Nephron (organoid): ENCODE measurements around the gene GNAT2.
A peak's percentile ranks its signal among the peaks of the same experiment; 100 is the strongest.

Experiments
- H3K27ac Mint-ChIP-seq, 3 experiments: 2 replicates each; pipeline ENCODE4 v1.8.0; 2020; ENCODE audit warnings: mixed read lengths in 3 of 3, mild to moderate bottlenecking in 2 of 3, moderate library complexity in 1 of 3
- H3K27me3 Mint-ChIP-seq: 2 replicates; pipeline ENCODE4 v1.8.0; 2021; ENCODE audit warnings: low read depth, mild to moderate bottlenecking, moderate library complexity, mixed read lengths
- H3K36me3 Mint-ChIP-seq: 2 replicates; pipeline ENCODE4 v1.8.0; 2020; ENCODE audit warnings: low read depth, mixed read lengths
- H3K4me1 Mint-ChIP-seq: 2 replicates; pipeline ENCODE4 v1.8.0; 2020; ENCODE audit warnings: mixed read lengths
- H3K4me3 Mint-ChIP-seq, 3 experiments: 2 replicates each; pipeline ENCODE4 v1.8.0; 2020; ENCODE audit warnings: mild to moderate bottlenecking in 3 of 3, mixed read lengths in 3 of 3, moderate library complexity in 2 of 3
- H3K9me3 Mint-ChIP-seq: 2 replicates; pipeline ENCODE4 v1.8.0; 2020; ENCODE audit warnings: mixed read lengths
- TF ChIP-seq, protein P1 (sequence below), 3 experiments: fragments of 200-600 bp; sonication (generic); IDR thresholded peaks; one replicate each; pipeline ENCODE4 v1.5.0; 2021; ENCODE audit warnings: antibody characterized with exemption in 3 of 3; ENCODE audit not compliant: unreplicated experiment in 3 of 3

Gene GNAT2

DNA sequence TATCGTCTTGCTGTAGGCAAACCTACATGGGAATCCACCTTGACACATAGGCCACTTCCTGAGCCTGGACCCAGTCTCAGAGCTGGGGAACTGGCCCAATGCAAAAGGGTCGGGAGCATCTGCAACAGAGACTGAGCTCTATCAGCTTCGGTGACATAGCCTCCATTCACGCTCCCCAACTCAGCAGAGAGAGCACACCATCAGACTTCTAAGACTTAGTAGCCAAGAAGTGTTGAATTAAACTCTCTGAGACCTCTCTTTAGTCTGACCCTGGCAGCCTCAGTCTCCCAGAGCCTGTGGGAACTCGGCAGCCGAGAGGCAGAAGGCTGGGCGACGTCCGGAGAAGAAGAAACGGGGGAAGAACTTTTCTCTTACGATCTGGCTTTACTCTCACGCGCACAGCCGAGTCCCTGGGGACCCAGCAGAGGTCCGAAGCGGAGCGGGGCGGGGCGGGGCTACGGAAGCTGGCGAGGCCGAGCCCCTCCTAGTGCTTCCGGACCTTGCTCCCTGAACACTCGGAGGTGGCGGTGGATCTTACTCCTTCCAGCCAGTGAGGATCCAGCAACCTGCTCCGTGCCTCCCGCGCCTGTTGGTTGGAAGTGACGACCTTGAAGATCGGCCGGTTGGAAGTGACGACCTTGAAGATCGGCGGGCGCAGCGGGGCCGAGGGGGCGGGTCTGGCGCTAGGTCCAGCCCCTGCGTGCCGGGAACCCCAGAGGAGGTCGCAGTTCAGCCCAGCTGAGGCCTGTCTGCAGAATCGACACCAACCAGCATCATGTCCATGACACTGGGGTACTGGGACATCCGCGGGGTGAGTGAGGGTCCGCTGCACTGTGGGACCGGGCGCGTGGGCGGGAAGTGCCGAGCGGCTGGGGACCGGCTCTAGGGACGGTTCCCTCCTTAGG, 36.5 kb upstream of the GNAT2 start, which contains the start of gene GSTM4:
GSTM4 (plus strand) TSS at position 485 of the 905 bp plus-strand sequence; CDS start at position 776, 291 bp downstream.
- Mint-ChIP-seq H3K36me3 (peaks cover 12% of the 10 kb centered on the region), H3K27ac (peak within 1 kb of the TSS; percentile 71 to 95 (median 87)), H3K4me1 (peaks cover 42% of the 10 kb centered on the region), H3K4me3 (peak within 1 kb of the TSS; percentile 94 to 96 (median 95)), H3K27me3 (peaks cover 21% of the 10 kb centered on the region), H3K9me3 (no peaks in the 10 kb centered on the region)
- TF ChIP-seq, protein P1, sequence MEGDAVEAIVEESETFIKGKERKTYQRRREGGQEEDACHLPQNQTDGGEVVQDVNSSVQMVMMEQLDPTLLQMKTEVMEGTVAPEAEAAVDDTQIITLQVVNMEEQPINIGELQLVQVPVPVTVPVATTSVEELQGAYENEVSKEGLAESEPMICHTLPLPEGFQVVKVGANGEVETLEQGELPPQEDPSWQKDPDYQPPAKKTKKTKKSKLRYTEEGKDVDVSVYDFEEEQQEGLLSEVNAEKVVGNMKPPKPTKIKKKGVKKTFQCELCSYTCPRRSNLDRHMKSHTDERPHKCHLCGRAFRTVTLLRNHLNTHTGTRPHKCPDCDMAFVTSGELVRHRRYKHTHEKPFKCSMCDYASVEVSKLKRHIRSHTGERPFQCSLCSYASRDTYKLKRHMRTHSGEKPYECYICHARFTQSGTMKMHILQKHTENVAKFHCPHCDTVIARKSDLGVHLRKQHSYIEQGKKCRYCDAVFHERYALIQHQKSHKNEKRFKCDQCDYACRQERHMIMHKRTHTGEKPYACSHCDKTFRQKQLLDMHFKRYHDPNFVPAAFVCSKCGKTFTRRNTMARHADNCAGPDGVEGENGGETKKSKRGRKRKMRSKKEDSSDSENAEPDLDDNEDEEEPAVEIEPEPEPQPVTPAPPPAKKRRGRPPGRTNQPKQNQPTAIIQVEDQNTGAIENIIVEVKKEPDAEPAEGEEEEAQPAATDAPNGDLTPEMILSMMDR (IDR thresholded peaks at IDR 0.05; ENCODE audit: unreplicated experiment in 3 of 3), result no peak

DNA sequence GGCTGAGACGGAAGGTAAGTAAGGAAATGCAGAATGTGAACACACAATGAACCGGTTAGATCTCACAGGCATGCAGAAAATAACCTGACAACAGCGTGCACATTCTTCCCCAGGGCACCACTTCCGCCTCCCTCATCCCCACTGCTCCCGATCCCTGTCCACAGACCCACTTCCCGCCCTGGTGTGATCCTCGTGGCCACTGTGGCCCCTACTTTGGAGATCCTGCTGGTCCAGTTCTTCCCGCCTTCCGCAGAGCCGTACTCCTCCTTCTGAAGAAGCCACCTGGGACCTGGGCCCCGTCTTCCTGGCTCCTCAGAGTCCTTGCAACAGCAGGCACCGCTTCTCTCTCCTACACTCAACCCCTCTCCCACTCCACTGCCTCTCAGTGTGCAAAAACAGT, 35.1 kb upstream of the GNAT2 start:
- TF ChIP-seq, protein P1 (IDR thresholded peaks at IDR 0.05; ENCODE audit: unreplicated experiment in 3 of 3), result no peak
- Mint-ChIP-seq H3K4me3 (peak overlapping the region; percentile 67 to 95 (median 71)), H3K27ac (peak overlapping the region in 1 of 3 experiments; percentile 17), H3K36me3 (peaks cover 4% of the 10 kb centered on the region), H3K4me1 (peaks cover 34% of the 10 kb centered on the region), H3K27me3 (peaks cover 25% of the 10 kb centered on the region), H3K9me3 (no peaks in the 10 kb centered on the region)

DNA sequence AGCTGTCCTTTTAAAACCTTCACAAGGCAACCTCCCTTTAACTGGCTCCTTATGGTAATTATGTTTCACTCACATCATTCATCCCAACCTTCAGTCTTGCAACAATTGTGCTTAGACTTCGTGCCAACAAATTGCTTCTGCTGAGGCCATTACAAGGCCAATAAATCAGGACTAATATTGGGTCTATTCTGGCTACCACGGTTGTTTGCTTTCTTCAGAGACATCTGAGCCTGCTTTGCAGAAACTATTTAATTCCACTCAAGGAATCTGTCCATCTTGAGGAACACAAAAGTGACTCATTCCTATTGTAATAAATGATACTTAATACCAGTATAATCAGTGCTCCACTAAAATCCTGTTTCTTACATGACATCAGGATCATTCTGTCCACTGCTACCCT, 33.9 kb upstream of the GNAT2 start:
- Mint-ChIP-seq H3K36me3 (no peaks in the 10 kb centered on the region), H3K4me3 (peak overlapping the region; percentile 61 to 77 (median 70)), H3K27me3 (peaks cover 25% of the 10 kb centered on the region), H3K9me3 (no peaks in the 10 kb centered on the region), H3K27ac (peak overlapping the region in 1 of 3 experiments; percentile 22), H3K4me1 (peaks cover 33% of the 10 kb centered on the region)
- TF ChIP-seq, protein P1 (IDR thresholded peaks at IDR 0.05; ENCODE audit: unreplicated experiment in 3 of 3), result no peak

DNA sequence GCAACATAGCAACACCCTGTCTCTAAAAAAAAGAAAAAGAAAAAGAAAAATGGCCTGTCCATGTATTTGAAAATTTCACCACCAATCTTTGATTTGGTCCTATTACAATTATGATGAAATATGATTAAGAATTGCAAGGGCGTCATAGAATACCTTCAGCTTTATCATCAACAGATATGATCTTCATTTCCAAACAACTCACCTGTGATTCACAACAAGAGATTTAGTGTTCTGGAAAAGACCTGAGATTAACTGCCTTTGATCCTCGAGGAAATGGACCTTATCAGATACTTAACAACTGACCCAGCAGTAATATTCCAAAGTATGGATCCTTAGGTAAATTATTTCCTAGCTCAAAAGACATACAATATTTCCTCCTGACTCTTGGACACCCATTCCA, 33.0 kb upstream of the GNAT2 start:
- peaks cover 33% of the 10 kb centered on the region for H3K4me1 Mint-ChIP-seq
- TF ChIP-seq, protein P1 (IDR thresholded peaks at IDR 0.05; ENCODE audit: unreplicated experiment in 3 of 3), result no peak
- H3K36me3 Mint-ChIP-seq, result no peaks in the 10 kb centered on the region
- peaks cover 25% of the 10 kb centered on the region for H3K27me3 Mint-ChIP-seq
- no peaks in the 10 kb centered on the region for H3K9me3 Mint-ChIP-seq
- H3K4me3 Mint-ChIP-seq, result peak overlapping the region in 1 of 3 experiments; percentile 19
- no peak overlapping the region for H3K27ac Mint-ChIP-seq

DNA sequence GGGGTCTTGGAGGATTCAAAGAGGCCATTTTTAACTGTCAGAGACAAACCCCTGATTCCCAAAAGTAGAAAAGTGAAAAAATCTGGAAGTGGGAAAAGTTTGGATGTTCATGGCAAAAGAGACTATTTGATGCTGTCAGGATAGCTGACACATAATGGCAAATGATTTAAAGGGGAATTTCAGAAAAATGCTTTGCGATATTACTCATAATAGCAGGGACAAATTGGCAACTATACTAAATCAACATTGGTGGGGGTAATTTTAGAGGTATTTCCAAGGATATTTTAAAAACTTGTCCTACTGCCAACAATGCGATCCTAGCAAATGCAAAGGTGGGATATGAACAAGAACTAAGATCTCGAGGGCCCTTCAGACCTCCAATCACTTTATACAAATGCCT, 31.2 kb upstream of the GNAT2 start:
- TF ChIP-seq, protein P1 (IDR thresholded peaks at IDR 0.05; ENCODE audit: unreplicated experiment in 3 of 3), result no peak
- Mint-ChIP-seq H3K9me3 (no peaks in the 10 kb centered on the region), H3K4me1 (peaks cover 28% of the 10 kb centered on the region), H3K27me3 (peaks cover 25% of the 10 kb centered on the region), H3K36me3 (no peaks in the 10 kb centered on the region), H3K27ac (no peak overlapping the region), H3K4me3 (no peak overlapping the region)
